GM18909 (cell line): ENCODE measurements around the gene METTL6.
"Not testable (repeated sequence)": the region's sequence is repeated elsewhere in the genome, so short reads cannot be mapped to it uniquely, and the experiment has no call there.

Experiments
- ATAC-seq: cut with Tn5 transposase; IDR thresholded peaks from one replicate; pipeline ENCODE4 v1.9.1; 2021; ENCODE audit warnings: mild to moderate bottlenecking; ENCODE audit not compliant: unreplicated experiment, poor library complexity

Gene METTL6, protein sequence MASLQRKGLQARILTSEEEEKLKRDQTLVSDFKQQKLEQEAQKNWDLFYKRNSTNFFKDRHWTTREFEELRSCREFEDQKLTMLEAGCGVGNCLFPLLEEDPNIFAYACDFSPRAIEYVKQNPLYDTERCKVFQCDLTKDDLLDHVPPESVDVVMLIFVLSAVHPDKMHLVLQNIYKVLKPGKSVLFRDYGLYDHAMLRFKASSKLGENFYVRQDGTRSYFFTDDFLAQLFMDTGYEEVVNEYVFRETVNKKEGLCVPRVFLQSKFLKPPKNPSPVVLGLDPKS

GRCh38 chr3:15427182-15427880 lies at the start of gene METTL6, which contains the start of gene EAF1:
TSS of gene METTL6 (minus strand) at chr3:15427544. CDS start at chr3:15426511, 1,033 bp downstream.
TSS of gene EAF1 (plus strand) at chr3:15427598. CDS start at chr3:15427780, 182 bp downstream.
- peak; percentile 90 for ATAC-seq

- ATAC-seq, result no peak
These were observed 49.0 kb upstream of the METTL6 start for GRCh38 chr3:15476378-15476777.

DNA sequence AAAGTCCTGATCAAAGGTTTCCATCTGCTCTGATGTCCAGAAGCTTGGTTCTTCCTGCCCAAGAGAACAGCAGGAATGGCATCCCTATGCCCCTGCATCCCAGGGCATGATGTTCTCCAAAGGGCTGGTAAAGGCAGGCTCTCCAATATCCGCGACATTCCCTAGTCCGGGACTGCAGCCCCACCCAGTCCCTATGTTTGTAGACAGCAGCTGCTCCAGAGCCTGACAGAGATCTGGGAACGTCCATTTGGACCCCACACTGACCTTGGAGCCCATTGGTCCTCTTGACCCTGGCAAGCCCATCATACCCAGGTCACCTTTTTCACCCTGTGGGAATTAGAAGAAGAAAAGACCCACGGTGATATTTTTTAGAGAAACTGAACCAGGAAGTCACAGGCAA lies 47.8 kb upstream of the METTL6 start:
- no peak for ATAC-seq

DNA sequence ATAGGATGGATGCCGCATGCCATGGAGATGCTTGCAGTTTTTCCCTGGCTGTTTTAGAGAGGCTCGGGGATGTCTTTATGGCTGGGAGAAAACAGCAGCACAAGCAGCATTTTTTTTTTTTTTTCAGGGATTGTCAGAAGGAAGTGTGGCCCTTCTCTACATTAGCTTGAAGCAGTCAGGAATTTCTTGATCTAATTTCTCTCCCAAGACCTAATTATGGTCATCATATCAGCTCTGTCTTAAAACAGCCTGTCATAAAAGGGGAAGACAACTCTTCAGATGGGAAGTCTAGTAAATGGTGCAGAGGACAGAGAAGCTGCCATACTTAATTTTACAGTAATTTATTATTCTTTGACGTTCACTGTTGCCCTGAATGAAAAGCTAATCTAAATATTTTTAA lies 44.5 kb upstream of the METTL6 start:
- ATAC-seq, result no peak

- ATAC-seq, result no peak
These were observed 43.5 kb upstream of the METTL6 start for GRCh38 chr3:15470849-15471248.

DNA sequence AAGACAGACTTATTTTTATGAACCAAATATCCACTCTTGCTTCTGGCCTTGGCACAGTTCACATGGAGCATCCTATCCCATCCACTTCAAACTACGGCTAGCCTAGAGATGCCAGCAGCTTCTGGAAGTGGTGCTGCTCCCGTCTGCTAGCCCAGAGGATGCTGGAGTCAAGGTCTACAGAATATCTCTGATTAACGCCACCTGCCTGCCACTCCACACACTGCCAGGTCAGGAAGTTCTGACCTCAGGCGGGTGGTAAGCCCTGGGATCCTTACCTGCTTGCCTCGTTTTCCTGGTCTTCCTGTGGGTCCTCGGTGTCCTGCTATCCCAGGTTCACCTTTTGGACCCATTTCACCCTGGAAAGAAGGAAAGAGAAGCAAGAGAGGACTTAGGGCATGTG lies 42.9 kb upstream of the METTL6 start:
- no peak for ATAC-seq

DNA sequence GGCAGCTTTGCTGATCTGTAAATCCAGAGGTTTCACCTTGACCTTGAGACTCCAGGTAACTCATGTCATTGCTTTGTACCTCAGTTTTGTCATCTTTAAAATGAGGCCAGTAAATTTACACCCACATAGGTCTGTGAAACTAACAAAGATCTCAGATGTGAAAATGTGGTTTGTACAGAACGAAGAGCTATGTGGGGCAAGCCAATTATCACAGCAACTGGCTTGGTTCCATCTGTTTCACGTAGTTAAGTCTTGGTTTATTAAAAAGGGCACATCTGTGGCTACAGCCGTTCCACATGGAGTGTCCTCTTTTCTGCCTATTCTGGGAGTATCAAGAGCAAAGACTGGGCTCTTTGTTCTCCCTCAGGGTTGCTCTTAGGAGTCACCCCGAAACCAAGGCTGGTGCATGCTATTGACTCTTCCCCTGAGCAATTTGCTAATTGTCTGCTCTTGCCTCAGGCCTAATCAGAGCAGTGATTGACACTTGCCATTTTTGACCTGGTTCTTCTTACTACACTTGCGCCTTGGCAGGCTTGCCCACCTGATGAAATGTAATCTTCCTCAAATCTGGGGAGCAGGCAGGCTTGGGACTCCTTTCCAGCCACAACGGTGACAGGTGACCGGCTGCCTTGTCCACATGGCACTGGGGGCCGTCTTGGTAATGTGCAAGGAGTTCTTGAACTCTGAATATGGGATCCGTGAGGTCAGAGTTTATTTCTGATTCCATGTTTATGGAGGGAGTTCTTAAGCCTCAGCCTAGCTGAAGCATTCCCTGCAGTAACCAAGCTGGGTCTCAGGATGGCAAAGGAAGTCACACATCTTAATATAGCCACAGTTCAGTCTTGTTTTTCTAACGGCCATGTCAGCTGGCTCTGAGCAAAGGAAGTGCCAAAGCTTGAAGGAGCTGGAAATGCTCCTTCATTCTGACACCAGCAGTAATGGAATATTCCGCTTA lies 40.2 kb upstream of the METTL6 start:
- ATAC-seq, result no peak

DNA sequence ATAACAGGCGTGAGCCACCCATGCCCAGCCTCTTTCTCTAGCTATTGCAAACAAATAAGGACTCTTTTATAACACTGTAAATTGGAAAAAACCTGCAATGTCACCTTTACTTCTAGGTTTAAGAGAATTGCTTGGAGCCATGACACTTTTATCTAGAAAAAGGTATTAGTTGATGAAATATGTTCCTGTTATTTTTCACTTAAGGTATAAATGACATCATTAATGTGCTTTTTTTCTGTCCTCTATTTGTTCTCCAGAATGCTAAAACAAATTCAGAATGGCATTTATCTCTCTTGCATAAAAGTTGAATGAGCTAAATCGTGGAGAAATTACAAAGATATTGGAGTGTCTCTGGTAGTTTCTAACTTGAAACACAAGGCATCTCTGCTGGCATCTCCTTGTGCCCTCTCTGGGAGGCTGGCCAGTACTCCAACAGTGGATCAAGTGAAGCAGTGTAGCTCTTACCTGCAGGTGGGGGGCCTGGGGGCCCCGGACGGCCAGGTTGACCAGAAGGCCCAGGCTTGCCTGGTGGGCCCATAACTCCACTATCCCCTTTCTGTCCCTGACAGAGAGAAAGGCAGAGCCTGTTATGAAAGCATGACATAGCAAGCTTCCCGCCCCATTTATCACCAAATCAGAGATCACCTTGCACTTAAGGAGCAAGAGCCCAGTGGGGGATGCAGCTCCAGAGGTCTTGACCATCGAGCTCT lies 38.7 kb upstream of the METTL6 start:
- no peak for ATAC-seq

DNA sequence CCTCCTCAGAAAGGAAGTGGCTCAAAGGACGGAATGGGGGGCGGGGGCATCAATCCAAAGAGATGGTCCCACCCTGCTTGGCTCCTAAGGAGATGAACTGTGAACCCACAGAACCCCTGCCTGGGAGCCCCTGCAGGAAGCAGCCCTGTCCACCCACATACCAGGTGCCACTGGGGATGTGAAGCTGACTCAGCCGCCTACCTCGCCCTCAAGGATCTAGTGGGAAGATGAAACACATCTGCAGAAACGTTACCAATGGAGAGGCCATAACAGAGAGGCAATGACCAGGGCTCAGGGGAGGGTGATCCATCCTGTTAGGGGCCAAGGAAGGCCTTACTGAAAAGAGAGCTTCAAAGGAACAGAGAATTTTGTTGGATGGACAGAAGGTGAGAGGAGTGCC lies 35.1 kb upstream of the METTL6 start:
- no peak for ATAC-seq

- ATAC-seq, result no peak
These were observed 33.7 kb upstream of the METTL6 start for GRCh38 chr3:15460891-15461531.

- no peak for ATAC-seq
These were observed 31.0 kb upstream of the METTL6 start for GRCh38 chr3:15458212-15458780.

DNA sequence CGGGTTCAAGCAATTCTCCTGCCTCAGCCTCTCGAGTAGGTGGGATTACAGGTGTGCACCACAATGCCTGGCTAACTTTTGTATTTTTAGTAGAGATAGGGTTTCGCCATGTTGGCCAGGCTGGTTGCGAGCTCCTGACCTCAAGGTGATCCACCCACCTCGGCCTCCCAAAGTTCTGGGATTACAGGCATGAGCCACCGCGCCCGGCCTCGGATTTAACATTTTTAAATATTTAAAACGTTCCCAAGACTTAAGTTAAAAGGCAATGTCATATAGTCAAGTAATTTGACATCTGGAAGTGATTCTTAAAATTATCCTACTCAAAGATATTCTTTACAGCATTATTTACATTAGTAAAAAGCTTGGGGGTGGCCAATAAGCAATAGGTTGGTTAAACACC lies 29.6 kb upstream of the METTL6 start:
- not testable (repeated sequence) for ATAC-seq

- ATAC-seq, result no peak
These were observed 29.0 kb upstream of the METTL6 start for GRCh38 chr3:15456321-15456720.

- ATAC-seq, result no peak
These were observed 28.4 kb upstream of the METTL6 start for GRCh38 chr3:15455756-15456155.

DNA sequence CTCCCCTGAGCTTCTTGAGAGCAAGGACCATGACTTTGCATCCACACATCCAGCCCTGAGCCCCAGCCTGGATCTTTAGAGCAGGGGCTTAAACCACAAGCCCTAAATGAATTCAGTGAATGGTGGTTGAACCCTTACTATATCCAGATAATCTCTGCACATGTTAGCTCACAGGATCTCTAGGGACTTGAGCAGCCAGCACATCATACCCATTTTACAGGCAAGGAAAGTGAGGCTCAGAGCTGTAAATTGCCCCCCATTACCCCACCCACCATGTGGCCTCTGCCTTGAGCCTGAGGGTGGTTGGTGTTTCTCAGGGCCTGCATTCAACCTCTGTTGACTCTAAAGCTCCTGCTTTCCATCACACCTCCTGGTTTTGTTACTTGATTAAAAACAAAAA lies 27.6 kb upstream of the METTL6 start:
- ATAC-seq, result no peak

DNA sequence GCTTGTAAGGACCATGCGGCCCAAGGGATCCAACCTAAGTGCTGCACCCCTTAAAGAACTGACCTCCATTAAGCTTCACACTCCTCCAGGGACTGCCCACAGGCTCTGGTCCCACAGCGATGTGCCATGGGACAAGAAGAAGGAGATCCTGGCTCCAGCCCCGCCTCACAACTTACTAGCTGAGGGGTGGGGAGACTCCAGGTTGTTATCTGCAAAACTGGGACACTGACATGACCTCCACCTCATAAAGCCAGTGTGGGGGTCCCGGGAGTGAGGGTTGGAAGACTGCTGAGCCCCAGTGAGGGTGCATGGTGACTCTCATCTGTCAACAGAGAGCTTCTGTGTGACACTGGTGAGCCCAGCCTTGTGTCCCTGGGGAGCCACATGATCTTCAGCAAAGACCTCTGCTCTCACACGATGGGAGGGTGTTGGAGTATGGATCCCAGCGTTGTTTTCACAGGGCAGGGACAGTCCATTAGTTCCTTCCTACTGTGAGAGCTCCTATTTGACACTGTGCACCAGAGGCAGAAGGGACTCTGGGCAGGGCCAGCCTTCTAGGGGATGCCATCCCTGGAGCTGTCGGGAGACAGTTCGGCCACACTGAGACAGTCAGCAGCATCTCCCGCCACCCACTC lies 26.8 kb upstream of the METTL6 start:
- no peak for ATAC-seq

DNA sequence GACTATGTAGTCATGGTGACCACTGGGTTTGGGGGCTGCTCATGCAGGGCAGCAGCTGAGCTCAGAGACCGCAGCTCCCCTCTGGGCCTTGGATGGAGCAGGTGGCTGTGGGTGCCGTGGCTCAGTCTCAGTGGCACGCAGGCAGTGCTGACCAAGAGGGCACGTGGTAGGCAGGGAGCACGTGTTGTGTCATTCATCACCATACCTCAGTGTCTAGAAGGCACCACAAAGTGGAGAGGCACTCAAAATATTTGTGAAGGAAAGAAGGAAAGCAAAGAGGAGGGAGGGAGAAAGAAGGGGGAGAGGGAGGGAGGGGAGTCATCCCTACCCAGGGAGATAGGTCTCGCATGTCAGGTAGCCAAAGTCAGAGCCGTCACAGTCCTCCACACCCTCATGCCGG lies 26.2 kb upstream of the METTL6 start:
- ATAC-seq, result no peak

- no peak for ATAC-seq
These were observed 25.6 kb upstream of the METTL6 start for GRCh38 chr3:15452961-15453360.

DNA sequence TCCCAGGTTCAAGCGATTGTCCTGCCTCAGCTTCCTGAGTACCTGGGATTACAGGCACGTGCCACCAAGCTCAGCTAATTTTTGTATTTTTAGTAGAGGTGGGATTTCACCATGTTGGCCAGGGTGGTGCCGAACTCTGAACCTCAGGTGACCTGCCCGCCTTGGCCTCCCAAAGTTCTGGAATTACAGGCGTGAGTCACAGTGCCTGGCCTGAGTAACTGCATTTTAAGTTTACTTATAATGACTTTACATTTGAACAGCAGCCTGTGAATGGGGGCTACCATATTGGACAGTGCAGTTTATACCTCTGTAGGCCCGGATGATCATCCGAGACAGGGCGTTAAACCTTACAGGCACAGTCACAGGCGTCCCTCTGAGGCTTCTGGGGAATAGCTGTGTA lies 24.8 kb upstream of the METTL6 start:
- no peak for ATAC-seq
